GM12878 (cell line): ENCODE results near the gene CLPTM1L.
"Not testable (repeated sequence)": the region's sequence is repeated elsewhere in the genome, so short reads cannot be mapped to it uniquely, and the experiment has no call there.

ENCODE experiments used
- CBFB ChIP-seq: IDR thresholded peaks from 2 replicates; pipeline ENCODE4 v1.6.1; 2016; ENCODE audit warnings: antibody characterized with exemption, low read depth
- KDM1A ChIP-seq: fragments of 200-600 bp; sonication (generic); IDR thresholded peaks from 2 replicates; pipeline ENCODE4 v1.6.1; 2016; ENCODE audit warnings: borderline replicate concordance
- PRDM15 ChIP-seq: fragments of 450-650 bp; formaldehyde crosslinking; IDR thresholded peaks from 2 replicates; pipeline ENCODE4 v1.4.0; 2020; ENCODE audit warnings: mild to moderate bottlenecking, moderate library complexity
- RCOR1 ChIP-seq: conservative IDR thresholded peaks from 2 replicates; pipeline ENCODE4 v1.6.1; 2012; ENCODE audit warnings: low read depth, low read length, improper control_type of control experiment
- ZNF217 ChIP-seq: fragments of 450-650 bp; IDR thresholded peaks from 2 replicates; pipeline ENCODE4 v1.6.1; 2017; ENCODE audit warnings: antibody characterized with exemption, mild to moderate bottlenecking

- not testable (repeated sequence) for TF ChIP-seq PRDM15 (CRISPR knock-in tag); ZNF217; RCOR1; CBFB; KDM1A
Observed at GRCh38 chr5:1333286-1333685, 11.6 kb downstream of the CLPTM1L start.
